GDM1 (cell line): Measurements from ENCODE around the gene HBG2.
"Not testable (repeated sequence)": the region's sequence is repeated elsewhere in the genome, so short reads cannot be mapped to it uniquely, and the experiment has no call there.

Source experiments
- DNase-seq: peaks from one replicate; lab custom pipeline; 2025; lab: John Stamatoyannopoulos, UW

Gene HBG2

DNA sequence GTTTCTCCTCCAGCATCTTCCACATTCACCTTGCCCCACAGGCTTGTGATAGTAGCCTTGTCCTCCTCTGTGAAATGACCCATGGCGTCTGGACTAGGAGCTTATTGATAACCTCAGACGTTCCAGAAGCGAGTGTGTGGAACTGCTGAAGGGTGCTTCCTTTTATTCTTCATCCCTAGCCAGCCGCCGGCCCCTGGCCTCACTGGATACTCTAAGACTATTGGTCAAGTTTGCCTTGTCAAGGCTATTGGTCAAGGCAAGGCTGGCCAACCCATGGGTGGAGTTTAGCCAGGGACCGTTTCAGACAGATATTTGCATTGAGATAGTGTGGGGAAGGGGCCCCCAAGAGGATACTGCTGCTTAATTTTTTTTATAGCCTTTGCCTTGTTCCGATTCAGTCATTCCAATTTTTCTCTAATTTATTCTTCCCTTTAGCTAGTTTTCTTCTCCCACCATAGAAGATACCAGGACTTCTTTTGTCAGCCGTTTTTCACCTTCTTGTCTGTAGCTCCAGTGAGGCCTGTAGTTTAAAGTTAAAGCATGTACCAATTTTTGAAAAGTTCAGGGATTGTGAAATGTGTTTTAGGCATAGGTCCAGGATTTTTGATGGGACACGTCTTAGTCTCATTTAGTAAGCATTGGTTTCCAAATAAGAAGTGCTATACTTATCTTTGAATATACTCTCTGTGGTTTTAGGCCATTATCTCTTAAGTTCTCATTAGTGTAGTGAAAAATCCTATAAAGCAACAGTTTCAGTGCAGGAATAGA, at the start of gene HBG2:
HBG2 (minus strand) TSS at position 136 of the 768 bp plus-strand sequence; CDS start at position 83, 53 bp downstream.
- not testable (repeated sequence) for DNase-seq

DNA sequence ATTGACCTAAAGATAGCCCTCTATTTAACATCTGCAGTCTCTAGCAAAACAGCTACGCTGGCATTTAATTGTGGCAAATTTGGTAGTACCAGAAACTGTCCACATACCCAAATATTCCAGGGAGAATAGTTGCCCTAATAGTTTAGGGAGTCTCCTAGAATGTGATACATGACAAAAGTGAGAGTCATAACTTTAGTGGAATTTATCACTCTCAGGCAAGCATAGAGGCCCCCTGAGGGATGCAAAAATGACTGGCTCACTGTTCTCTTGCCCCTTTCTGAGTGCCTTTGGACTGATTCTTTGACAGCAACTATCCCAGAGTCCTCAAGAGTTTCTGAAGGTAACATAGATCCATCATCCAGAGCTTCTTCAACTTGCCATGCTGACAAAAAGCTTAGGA, 49.5 kb upstream of the HBG2 start:
- DNase-seq: no peak

DNA sequence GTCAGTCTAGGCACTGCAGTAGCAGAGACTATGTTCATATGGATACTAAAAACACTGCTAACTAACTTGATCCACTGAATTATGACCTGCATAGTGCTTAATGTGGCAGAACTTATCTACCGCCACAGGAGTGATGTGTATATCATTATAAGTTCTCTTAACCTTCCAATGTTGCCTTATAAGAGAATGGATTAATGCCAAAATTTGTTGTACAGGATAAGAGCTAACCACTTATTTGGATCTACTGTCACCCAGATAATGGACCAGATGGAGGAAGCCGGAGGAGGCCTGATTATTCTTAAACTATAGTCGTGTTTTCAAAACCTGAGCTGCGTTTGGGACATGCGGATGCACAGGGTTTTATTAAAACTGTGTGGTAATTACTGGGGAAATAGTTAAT, 49.0 kb upstream of the HBG2 start:
- DNase-seq: no peak

DNA sequence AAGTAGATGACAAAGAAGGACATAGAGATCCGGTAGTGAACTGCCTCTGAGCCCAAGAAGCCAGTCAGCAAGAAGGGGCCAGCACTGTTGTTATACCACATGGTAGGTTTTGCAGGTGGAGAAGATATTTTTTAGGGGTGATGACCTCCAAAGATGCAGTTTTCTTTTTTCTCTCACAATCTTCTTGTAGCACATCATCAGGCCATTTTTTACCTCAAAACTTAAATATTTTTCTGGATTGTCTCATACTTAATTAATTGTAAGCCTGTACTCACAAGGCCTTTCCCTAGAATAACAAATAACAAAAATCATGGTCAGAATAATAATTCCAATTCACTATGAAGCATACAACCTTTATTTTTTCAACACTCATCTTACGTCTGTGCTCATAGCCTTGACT, 47.3 kb upstream of the HBG2 start, which contains the start of gene OR51B4:
OR51B4 (minus strand) TSS at position 101 of the 400 bp plus-strand sequence; CDS start at position 101, 0 bp downstream.
- DNase-seq: no peak

DNA sequence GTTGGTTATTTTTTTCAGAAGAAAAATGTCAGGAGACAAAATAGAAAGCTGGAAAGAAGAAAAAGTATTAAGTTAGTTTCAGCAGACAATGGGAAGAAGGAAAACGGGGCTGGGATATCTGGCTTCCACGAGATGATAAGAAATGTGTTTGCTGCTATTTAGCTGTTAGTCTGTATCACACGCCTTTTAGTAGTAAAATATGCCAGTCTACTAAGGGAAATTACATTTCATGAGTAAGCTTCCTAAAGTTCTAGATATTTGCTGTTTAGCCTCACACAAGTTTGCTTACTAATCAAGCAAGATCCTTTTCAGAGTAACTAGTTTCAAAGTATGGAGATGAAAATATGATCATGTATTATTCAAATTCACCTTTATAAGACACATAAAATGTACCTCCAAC, 45.7 kb upstream of the HBG2 start:
- DNase-seq: no peak

DNA sequence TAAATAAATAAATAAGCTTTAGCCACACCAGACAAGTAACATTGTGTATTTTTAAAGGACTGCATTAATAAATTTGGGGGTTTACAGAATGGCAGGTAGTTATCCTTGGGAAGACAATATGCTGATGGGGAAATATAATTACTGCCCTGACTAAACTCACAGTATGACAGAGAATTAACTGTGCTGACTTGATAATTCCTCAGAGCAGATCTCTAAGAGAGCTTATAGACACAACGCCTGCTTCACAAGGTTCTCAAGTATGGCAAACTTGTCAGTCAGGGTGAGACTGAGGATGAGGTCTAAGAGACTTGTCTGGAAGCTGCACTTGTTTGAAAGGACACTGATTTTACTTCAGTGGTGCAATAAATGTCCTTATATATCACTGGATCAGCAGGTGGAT, 43.9 kb upstream of the HBG2 start:
- DNase-seq: no peak

DNA sequence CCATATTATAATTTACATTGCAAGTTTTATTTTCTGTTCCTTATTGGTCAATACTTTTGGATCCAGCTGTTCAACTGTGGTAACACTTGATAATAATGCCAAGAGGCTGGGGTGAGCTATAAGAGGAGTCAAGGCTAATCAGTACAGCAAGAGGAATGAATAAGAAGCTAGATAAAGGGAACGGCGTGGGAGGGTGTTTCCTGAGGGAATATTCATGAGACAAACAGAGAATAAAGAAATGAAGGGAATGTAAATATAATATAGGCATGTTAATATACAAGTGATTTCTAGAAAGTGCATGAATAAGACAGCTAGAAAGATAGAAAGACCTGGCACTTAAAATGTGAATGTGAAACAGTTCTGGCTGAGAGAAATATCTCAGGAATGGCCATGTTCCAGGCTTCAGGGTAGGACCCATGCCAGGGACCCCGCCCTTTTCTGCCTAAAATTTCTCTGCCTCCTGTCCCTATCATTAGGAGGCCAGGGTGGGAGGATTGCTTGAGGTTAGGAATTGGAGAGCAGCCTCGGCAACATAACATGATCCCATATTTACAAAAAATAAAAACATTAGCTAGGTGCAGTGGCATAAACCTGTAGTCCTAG, 43.2 kb upstream of the HBG2 start:
- no peak for DNase-seq

DNA sequence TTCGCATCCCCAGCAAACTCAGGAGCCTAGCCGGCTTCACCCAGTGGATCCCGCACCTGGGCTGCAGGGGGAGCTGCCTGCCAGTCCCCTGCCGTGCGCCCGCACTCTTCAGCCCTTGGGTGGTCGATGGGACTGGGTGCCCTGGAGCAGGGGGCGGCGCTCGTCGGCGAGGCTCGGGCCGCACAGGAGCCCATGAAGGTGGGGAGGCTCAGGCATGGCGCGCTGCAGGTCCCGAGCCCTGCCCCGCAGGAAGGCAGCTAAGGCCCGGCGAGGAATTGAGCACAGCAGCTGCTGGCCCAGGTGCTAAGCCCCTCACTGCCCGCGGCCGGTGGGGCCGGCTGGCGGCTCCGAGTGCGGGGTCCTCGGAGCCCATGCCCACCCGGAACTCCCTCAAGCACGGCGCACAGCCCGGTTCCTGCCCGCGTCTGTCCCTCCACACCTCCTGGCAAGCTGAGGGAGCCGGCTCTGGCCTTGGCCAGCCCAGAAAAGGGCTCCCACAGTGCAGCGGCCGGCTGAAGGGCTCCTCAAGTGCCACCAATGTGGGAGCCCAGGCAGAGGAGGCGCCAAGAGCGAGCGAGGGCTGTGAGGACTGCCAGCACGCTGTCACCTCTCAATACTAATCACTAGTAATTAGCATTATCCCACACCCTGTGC, 39.9 kb upstream of the HBG2 start:
- not testable (repeated sequence) for DNase-seq

DNA sequence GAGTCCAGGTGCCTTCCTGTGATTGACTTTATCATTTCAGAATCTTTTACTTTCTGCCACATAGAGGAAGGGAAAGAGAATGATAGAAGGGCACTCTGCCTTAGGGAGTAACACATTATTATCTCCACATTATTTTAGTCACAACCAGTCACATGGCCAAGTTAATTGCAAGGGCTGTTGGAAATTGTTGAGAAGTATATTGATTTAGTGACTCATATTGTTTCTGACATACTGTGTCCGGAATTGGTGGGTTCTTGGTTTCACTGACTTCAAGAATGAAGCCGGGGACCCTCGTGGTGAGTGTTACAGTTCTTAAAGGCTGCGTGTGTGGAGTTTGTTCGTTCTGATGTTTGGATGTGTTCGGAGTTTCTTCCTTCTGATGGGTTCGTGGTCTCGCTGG, 38.4 kb upstream of the HBG2 start:
- DNase-seq: no peak

DNA sequence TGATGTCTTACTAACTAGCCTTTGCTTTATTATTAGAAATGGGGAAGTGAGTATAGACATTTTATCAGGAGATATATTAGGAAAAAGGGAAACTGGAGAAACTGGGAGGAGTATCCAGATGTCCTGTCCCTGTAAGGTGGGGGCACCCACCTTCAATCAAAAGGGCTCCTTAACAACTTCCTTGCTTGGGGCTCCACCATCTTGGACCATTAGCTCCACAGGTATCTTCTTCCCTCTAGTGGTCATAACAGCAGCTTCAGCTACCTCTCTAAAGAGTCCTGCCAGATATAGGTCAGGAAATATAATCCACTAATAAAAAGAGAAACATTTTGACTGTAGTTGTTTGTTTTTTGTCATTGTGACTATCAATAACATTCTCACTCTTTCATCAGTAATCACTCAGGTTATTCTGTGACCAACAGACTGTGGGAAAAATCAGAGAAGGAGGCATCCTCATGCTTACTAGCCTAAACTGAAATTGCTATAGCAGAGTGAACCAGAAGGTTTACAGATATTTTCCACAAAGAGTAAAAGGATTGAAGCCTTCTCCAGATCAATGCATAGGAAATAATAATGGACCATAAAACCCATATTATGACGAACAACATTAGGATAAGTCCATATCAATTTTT, 36.7 kb upstream of the HBG2 start:
- DNase-seq: peak; percentile 14

GRCh38 chr11:5290106-5290505, 35.5 kb upstream of the HBG2 start:
- no peak for DNase-seq

GRCh38 chr11:5289696-5290095, 35.1 kb upstream of the HBG2 start:
- no peak for DNase-seq

- no peak for DNase-seq
These were observed 34.4 kb upstream of the HBG2 start for GRCh38 chr11:5288906-5289550.

- DNase-seq: no peak
These were observed 33.7 kb upstream of the HBG2 start for GRCh38 chr11:5288108-5288905.

DNA sequence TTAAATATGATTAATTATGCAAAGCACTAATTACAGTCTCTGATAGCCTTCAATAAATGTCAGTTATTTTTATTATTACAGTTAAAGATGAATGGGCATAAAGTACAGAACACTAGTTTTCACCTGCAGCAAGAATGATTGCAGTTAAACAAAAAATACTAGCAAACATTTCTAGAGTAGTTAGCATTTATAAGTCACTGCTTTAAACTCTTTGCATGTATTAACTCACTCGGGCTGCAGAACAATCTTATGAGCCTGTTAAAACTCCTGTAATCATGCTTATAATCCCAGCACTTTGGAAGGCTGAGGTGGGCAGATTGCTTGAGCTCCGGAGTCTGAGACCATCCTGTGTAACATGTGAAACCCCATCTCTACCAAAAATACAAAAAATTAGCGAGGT, 32.3 kb upstream of the HBG2 start:
- DNase-seq: no peak

- DNase-seq: no peak
These were observed 31.8 kb upstream of the HBG2 start for GRCh38 chr11:5286351-5286750.

DNA sequence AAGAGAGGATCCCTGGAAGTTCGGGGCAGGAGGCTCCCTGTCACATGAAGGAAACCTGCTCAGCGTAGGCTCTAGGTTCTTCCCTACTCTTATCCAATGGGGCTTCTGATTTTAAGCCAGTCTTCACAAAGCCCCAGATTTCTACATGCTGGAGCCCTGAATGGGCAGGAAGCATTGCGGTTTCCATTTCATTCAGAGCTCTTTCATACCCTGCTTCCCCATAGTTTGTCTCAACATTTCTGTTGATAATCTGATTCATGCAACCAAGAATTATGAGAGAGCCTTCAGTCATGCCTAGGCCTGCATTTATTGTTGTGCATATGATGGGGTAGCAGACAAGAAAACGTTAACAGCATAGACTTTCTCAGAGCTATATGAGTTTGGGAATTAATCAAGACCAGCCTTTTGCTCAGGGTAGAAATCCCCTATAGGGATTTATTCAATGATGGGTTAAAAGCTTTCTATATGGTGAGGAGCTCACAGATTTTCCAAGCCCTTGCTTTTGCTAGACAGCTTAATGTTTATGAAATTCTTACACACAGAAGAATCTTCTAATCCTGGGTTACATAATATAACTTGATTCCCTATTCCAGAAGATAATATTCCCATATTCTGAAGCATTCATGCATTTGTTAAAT, 31.2 kb upstream of the HBG2 start:
- DNase-seq: peak; percentile 46

- no peak for DNase-seq
These were observed 30.1 kb upstream of the HBG2 start for GRCh38 chr11:5284637-5285036.

DNA sequence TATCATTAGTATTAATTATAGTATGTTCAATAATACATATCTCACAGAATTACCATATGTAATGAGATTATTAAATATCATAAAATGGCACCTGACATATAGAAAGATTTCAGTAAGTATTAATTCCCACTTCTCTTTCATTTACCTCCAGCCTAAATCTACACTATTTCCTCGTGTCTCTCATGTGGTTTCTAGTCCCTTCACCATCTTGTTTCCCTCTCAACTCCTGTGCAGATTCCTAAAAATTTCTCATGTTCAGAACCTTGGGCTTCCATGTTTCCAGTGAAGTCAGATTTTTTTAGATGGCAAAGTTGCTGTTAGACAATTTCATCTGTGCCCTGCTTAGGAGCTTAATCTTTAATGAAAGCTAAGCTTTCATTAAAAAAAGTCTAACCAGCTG, 29.3 kb upstream of the HBG2 start:
- no peak for DNase-seq

DNA sequence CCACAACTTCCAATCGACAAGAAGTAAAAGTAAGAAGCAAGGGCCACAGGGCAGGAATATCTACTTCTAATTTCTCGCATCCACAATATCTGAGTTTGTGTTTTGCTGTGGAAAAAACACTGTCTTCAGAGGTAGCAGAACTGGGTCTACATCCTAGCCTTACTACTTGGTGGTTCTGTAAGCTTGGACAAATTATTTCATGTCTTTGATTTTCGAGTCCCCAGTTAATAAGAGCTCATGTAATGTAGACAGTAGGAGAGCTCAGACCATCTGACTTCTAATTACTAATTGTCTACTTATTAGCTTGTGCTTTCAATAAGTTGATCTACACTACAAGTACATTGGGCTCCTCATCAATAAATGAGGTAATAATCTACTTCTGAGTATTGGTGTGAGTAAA, 28.5 kb upstream of the HBG2 start:
- no peak for DNase-seq

DNA sequence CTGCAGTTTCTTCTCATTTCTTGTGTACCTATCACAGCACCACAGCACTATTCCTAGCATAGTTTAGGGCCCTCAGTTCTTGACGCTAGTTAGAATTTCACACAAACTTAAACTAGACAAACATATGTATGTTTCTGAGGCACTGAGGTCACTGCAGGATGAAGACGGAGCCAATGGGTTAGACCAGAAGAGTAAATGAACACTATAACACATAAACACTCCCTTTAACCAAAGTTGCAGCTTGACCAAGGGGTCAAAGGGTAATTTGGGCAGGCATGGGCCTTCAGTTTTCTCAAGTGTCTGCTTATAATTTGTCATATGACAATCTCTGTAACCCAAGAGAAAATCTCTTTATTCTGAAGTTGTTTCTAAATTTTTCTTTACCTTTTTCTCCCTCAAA, 28.0 kb upstream of the HBG2 start:
- DNase-seq: no peak
